Neural cell (in vitro differentiated cells): ENCODE data around the gene FAM9A.

ENCODE experiments used
- CTCF ChIP-seq: fragments of 450-650 bp; IDR thresholded peaks from 2 replicates; pipeline ENCODE4 v1.5.1; 2014; ENCODE audit warnings: antibody characterized with exemption, mild to moderate bottlenecking, moderate library complexity; ENCODE audit not compliant: poor library complexity, severe bottlenecking
- EP300 ChIP-seq: fragments of 450-650 bp; conservative IDR thresholded peaks from 2 replicates; pipeline ENCODE4 v1.6.1; 2014; ENCODE audit warnings: antibody characterized with exemption, mild to moderate bottlenecking, moderate library complexity; ENCODE audit not compliant: poor library complexity, severe bottlenecking
- EZH2 ChIP-seq: fragments of 200-600, 300-800 bp; shearing (Covaris generic), sonication (generic); IDR thresholded peaks from 2 replicates; pipeline ENCODE4 v1.6.1; 2014; ENCODE audit warnings: antibody characterized with exemption, low read length, borderline replicate concordance, mild to moderate bottlenecking; ENCODE audit not compliant: insufficient read depth, poor library complexity, severe bottlenecking
- MXI1 ChIP-seq: fragments of 450-650 bp; conservative IDR thresholded peaks from 2 replicates; pipeline ENCODE4 v1.6.1; 2014; ENCODE audit warnings: antibody characterized with exemption, mild to moderate bottlenecking; ENCODE audit not compliant: poor library complexity, severe bottlenecking
- POLR2AphosphoS5 ChIP-seq: IDR thresholded peaks from 2 replicates; pipeline ENCODE4 v1.6.1; 2012
- RAD21 ChIP-seq: fragments of 450-650 bp; conservative IDR thresholded peaks from 2 replicates; pipeline ENCODE4 v1.6.1; 2014; ENCODE audit warnings: antibody characterized with exemption, mild to moderate bottlenecking, moderate library complexity
- SMC3 ChIP-seq: fragments of 450-650 bp; conservative IDR thresholded peaks from 2 replicates; pipeline ENCODE4 v1.6.1; 2014; ENCODE audit warnings: antibody characterized with exemption, mild to moderate bottlenecking, moderate library complexity; ENCODE audit not compliant: poor library complexity
- TAF1 ChIP-seq: IDR thresholded peaks from 2 replicates; pipeline ENCODE4 v1.6.1; 2012; ENCODE audit warnings: low read depth

DNA sequence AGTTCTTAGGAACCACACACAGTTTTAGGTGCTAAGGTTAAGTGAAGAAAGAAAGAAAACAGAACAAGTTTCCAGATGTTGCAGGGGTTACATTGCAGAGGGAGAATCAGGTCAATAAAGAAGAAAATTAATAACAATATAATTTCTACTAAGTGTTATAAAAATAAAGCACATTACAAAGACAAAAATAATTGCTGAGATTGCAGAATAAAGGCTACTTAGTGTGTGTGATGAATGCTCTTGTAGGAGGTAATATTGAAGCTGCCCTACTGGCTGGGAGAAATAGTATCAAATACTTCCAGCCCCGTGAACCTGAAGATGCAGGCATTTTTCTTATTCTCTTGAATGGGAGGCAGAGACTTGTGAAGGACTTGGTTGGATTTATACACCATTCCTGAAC lies 33.2 kb upstream of the FAM9A start:
- TF ChIP-seq CTCF (no peak), SMC3 (no peak), EP300 (no peak), MXI1 (no peak), EZH2 (no peak), POLR2AphosphoS5 (no peak), RAD21 (no peak), TAF1 (no peak)
